ENCODE results near the gene ASIC4. TPM values are rescaled to one million over a fixed set of nuclear protein-coding genes. Genes with fewer than 3 reads are reported as not detected.

ASIC4 gene
- total and polyA plus RNA-seq, 2 of the 13 experiments (the other 11 are each of a cell fraction or from before 2014, with no cell fraction given): 0.03 TPM; not detected in 1

DNA sequence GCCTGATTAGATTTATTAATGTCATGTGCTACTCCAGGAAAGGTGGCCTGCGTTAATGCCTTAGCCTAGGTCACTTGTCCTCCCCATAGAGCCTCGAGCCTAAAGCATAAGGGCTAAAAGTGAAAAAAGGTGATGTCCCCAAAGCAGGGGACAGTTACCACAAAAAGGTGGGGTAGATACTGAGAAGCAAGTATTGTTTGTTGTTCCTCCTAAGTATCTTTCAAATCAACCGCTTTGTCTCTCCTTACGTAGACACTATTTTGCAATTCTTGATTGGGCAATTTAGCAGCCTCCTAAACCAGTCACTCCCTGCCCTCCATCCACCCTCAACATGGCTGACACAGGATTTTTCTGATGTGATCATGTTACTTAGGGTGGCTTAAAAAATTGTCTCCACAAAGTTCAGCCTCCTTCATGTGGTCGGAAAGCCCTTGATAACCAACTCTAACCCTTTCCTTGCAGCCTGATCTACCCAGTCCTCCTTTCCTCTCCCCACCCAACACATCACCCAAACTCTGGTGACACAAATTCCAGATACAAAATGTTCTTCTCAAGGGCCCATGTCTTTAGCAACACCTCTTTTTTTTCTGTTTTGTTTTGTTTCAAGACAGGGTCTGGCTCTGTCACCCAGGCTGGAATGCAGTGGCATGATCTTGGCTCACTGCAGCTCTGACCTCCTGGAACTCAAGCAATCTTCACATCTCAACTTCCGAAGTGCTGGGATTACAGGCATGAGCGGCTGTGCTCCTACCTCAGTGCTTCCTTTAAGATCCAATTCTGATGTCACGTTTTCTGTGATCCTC lies 64.7 kb downstream of the ASIC4 start (continued):
- TF ChIP-seq THAP11 (CRISPR knock-in tag; IDR thresholded peaks at IDR 0.05) (no peak), KDM1A (CRISPR knock-in tag; IDR thresholded peaks at IDR 0.05) (no peak), LCORL (IDR thresholded peaks at IDR 0.05) (no peak), LCORL (CRISPR knock-in tag; IDR thresholded peaks at IDR 0.05) (0 out of 2 replicates have a peak, but pooled peaks have one; percentile 1), GATAD2A (CRISPR knock-in tag; IDR thresholded peaks at IDR 0.05) (peak; percentile 55), CEBPG (CRISPR knock-in tag; IDR thresholded peaks at IDR 0.05) (peak; percentile 85), ZNF230 (CRISPR knock-in tag; IDR thresholded peaks at IDR 0.05) (peak; percentile 64; the same call in 1 of the 2 replicates), ZNF335 (CRISPR knock-in tag; IDR thresholded peaks at IDR 0.05) (0 out of 2 replicates have a peak, but pooled peaks have one; percentile 44)
- TF ChIP-seq, protein P1, sequence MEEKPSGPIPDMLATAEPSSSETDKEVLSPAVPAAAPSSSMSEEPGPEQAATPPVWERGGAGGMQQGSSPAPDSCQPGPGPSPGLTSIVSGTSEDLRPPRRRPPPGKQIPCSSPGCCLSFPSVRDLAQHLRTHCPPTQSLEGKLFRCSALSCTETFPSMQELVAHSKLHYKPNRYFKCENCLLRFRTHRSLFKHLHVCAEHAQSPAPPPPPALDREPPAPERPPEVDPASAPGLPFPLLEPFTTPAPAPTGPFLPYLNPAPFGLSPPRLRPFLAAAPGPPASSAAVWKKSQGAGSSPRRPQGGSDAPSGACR (CRISPR knock-in tag; IDR thresholded peaks at IDR 0.05): 0 out of 2 replicates have a peak, but pooled peaks have one; percentile 54
- TF ChIP-seq, protein P2, sequence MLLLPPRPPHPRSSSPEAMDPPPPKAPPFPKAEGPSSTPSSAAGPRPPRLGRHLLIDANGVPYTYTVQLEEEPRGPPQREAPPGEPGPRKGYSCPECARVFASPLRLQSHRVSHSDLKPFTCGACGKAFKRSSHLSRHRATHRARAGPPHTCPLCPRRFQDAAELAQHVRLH (CRISPR knock-in tag; IDR thresholded peaks at IDR 0.05; ENCODE audit: borderline replicate concordance, low read depth): no peak
- TF ChIP-seq, protein P3, sequence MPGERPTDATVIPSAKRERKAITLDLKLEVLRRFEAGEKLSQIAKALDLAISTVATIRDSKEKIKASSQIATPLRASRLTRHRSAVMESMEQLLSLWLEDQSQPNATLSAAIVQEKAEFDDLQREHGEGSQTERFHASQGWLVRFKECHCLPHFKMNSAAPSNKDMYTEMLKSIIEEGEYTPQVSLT (CRISPR knock-in tag; IDR thresholded peaks at IDR 0.05; ENCODE audit: borderline replicate concordance, low read depth): no peak

DNA sequence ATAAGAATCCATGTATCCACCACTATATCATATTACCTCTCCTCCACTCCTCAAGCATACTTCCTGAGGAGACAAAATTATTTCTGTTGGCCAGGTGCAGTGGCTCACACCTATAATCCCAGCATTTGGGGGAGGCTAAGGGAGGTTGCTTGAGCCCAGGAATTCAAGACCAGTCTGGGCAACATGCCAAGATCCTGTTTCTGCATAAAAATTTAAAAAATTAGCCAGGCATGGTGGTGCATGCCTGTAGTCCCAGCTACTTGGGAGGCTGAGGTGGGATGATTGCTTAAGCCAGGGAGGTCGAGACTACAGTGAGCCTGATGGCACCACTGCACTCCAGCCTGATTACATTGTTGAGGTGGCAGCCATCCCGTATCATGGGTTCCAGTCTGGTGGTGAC lies 67.1 kb downstream of the ASIC4 start:
- ATAC-seq: no peak
- Histone ChIP-seq H4K20me1 (ENCODE audit: insufficient read depth, low read length) (no peaks in the 10 kb centered on the region), H3K4me2 (ENCODE audit: low read depth, low read length) (no peak overlapping the region), H3K9me3 (ENCODE audit: low read length) (no peaks in the 10 kb centered on the region), H3K79me2 (ENCODE audit: insufficient read depth, low read length) (no peaks in the 10 kb centered on the region), H3K4me3 (replicated peaks in 1 of 3; ENCODE audit: insufficient read depth in 1 of 3, low read depth in 2 of 3, low read length in 3 of 3) (no peak overlapping the region), H3K9ac (ENCODE audit: insufficient read depth, low read depth, low read length) (no peak overlapping the region), H3K27me3 (ENCODE audit: control insufficient read depth in 1 of 2, insufficient read depth in 2 of 2, low read length in 2 of 2) (no peaks in the 10 kb centered on the region; a peak in 1 of 5 replicates), H3K36me3 (replicated peaks in 1 of 2; ENCODE audit: control insufficient read depth in 1 of 2, insufficient read depth in 2 of 2, low read length in 2 of 2) (no peaks in the 10 kb centered on the region), H3K4me1 (ENCODE audit: insufficient read depth, low read length) (peaks cover 54% of the 10 kb centered on the region), H3K27ac (ENCODE audit: extremely low read length, insufficient read depth, low read length) (no peak overlapping the region), H2AFZ (ENCODE audit: low read length) (no peak overlapping the region)
- in situ Hi-C loops (cut with HindIII; ENCODE audit: extremely low pct_ligation_motif_present, low pct_unique_long_range_greater_than_20kb) (no loop called here), intact Hi-C loops (cut with micrococcal nuclease; ENCODE audit: unreplicated experiment) (no loop called here)
- TF ChIP-seq, protein P4, sequence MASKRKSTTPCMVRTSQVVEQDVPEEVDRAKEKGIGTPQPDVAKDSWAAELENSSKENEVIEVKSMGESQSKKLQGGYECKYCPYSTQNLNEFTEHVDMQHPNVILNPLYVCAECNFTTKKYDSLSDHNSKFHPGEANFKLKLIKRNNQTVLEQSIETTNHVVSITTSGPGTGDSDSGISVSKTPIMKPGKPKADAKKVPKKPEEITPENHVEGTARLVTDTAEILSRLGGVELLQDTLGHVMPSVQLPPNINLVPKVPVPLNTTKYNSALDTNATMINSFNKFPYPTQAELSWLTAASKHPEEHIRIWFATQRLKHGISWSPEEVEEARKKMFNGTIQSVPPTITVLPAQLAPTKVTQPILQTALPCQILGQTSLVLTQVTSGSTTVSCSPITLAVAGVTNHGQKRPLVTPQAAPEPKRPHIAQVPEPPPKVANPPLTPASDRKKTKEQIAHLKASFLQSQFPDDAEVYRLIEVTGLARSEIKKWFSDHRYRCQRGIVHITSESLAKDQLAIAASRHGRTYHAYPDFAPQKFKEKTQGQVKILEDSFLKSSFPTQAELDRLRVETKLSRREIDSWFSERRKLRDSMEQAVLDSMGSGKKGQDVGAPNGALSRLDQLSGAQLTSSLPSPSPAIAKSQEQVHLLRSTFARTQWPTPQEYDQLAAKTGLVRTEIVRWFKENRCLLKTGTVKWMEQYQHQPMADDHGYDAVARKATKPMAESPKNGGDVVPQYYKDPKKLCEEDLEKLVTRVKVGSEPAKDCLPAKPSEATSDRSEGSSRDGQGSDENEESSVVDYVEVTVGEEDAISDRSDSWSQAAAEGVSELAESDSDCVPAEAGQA (IDR thresholded peaks at IDR 0.05; ENCODE audit: low read depth): no peak
- TF ChIP-seq, protein P4 (CRISPR knock-in tag; IDR thresholded peaks at IDR 0.05; ENCODE audit: borderline replicate concordance): no peak
- TF ChIP-seq FOXO4 (CRISPR knock-in tag; conservative IDR thresholded peaks at IDR 0.05): 0 out of 2 replicates have a peak, but pooled peaks have one; percentile 28
- TF ChIP-seq, protein P5, sequence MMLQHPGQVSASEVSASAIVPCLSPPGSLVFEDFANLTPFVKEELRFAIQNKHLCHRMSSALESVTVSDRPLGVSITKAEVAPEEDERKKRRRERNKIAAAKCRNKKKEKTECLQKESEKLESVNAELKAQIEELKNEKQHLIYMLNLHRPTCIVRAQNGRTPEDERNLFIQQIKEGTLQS (CRISPR knock-in tag; IDR thresholded peaks at IDR 0.05): no peak
- WGBS (ENCODE audit: low lambda C conversion rate): no CpG with 5 or more reads among the region's 2 CpGs
- FAIRE-seq: no peak
- DNase-seq (ENCODE audit: low spot score): no peak
- ChIA-PET CTCF (ENCODE audit: low intra/inter-chr PET ratio, low total read pairs) (no interaction called here), POLR2A (no interaction called here)
- BruUV-seq (replicated peaks): no TSS peak

Data from HepG2 (cell line).